GM18508 (cell line): Measurements from ENCODE around the gene MRPL53.
A peak's percentile ranks its signal among the peaks of the same experiment; 100 is the strongest.

Source experiments
- ATAC-seq: cut with Tn5 transposase; IDR thresholded peaks from one replicate; pipeline ENCODE4 v1.9.1; 2021; ENCODE audit warnings: moderate number of reproducible peaks; ENCODE audit not compliant: insufficient read depth, unreplicated experiment

Gene MRPL53

GRCh38 chr2:74472086-74472944, at the start of gene MRPL53:
Gene MRPL53 (minus strand): TSS chr2:74472680. CDS start chr2:74472660, 20 bp downstream.
- ATAC-seq = peak; percentile 58

- no peak for ATAC-seq
Measured at GRCh38 chr2:74516650-74517049, 44.2 kb upstream of the MRPL53 start.

- no peak for ATAC-seq
Measured at GRCh38 chr2:74515981-74516633, 43.6 kb upstream of the MRPL53 start.

- no peak for ATAC-seq
Measured at GRCh38 chr2:74515271-74515980, 42.9 kb upstream of the MRPL53 start.

GRCh38 chr2:74514368-74515270, 42.1 kb upstream of the MRPL53 start, which contains the start of gene TLX2:
Gene TLX2 (plus strand): TSS chr2:74514450. CDS start chr2:74514807, 357 bp downstream.
- no peak for ATAC-seq

- ATAC-seq = no peak
Measured at GRCh38 chr2:74513605-74514367, 41.3 kb upstream of the MRPL53 start.

GRCh38 chr2:74512744-74513604, 40.5 kb upstream of the MRPL53 start:
- no peak for ATAC-seq

GRCh38 chr2:74511104-74511989, 38.9 kb upstream of the MRPL53 start:
- no peak for ATAC-seq

GRCh38 chr2:74510272-74510671, 37.8 kb upstream of the MRPL53 start:
- no peak for ATAC-seq

GRCh38 chr2:74507926-74508520, 35.5 kb upstream of the MRPL53 start:
- no peak for ATAC-seq

GRCh38 chr2:74507145-74507925, 34.9 kb upstream of the MRPL53 start, which contains the start of gene PCGF1:
Gene PCGF1 (minus strand): TSS chr2:74507695. CDS start chr2:74507668, 27 bp downstream.
- peak; percentile 79 for ATAC-seq

- no peak for ATAC-seq
Measured at GRCh38 chr2:74505448-74506246, 33.2 kb upstream of the MRPL53 start.

- ATAC-seq = no peak
Measured at GRCh38 chr2:74504591-74504990, 32.1 kb upstream of the MRPL53 start.

- no peak for ATAC-seq
Measured at GRCh38 chr2:74503506-74504475, 31.3 kb upstream of the MRPL53 start.
